ENCODE measurements around the gene ADAMTS2. TPM values are rescaled to one million over a fixed set of nuclear protein-coding genes. Genes with fewer than 3 reads are reported as not detected.

The ADAMTS2 gene
- total and polyA plus RNA-seq, 2 donors (not counting 3 experiments of a cell fraction or from before 2014, with no cell fraction given): not detected

- intact Hi-C loops (cut with micrococcal nuclease): no loop called here
- TF ChIP-seq JUN (IDR thresholded peaks at IDR 0.05; ENCODE audit: borderline replicate concordance, insufficient read depth, insufficient read length, low read depth) (no peak), MAX (IDR thresholded peaks at IDR 0.05; ENCODE audit: insufficient read depth, insufficient read length) (no peak), POLR2A (IDR thresholded peaks at IDR 0.05; ENCODE audit: low read depth, low read length) (no peak), GATA2 (IDR thresholded peaks at IDR 0.05; ENCODE audit: insufficient read depth, insufficient read length, low read depth, low read length) (no peak), FOS (IDR thresholded peaks at IDR 0.05; ENCODE audit: borderline replicate concordance, insufficient read depth, low read length) (no peak), MYC (IDR thresholded peaks at IDR 0.05; ENCODE audit: low read depth, low read length) (no peak), EZH2 (IDR thresholded peaks at IDR 0.05; ENCODE audit: borderline replicate concordance, low read depth, low read length, severe bottlenecking) (no peak), POLR2AphosphoS5 (IDR thresholded peaks at IDR 0.05; ENCODE audit: insufficient read depth, low read depth, low read length) (no peak)
- TF ChIP-seq, protein P1, sequence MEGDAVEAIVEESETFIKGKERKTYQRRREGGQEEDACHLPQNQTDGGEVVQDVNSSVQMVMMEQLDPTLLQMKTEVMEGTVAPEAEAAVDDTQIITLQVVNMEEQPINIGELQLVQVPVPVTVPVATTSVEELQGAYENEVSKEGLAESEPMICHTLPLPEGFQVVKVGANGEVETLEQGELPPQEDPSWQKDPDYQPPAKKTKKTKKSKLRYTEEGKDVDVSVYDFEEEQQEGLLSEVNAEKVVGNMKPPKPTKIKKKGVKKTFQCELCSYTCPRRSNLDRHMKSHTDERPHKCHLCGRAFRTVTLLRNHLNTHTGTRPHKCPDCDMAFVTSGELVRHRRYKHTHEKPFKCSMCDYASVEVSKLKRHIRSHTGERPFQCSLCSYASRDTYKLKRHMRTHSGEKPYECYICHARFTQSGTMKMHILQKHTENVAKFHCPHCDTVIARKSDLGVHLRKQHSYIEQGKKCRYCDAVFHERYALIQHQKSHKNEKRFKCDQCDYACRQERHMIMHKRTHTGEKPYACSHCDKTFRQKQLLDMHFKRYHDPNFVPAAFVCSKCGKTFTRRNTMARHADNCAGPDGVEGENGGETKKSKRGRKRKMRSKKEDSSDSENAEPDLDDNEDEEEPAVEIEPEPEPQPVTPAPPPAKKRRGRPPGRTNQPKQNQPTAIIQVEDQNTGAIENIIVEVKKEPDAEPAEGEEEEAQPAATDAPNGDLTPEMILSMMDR (IDR thresholded peaks at IDR 0.05; ENCODE audit: extremely low read depth in 1 of 2, insufficient read depth in 1 of 2, low read depth in 1 of 2, low read length in 2 of 2): no peak
- H3K36me3 ChIP-seq (ENCODE audit: control insufficient read depth in 2 of 2, extremely low read depth in 1 of 2, insufficient read depth in 2 of 2, low read length in 2 of 2): no peaks in the 10 kb centered on the region
- DNase-seq (ENCODE audit: low read depth, low spot score) (no peak), FAIRE-seq (no peak)
- no peak overlapping the region for H3K9ac ChIP-seq (replicated peaks; ENCODE audit: extremely low read depth, insufficient read depth, low read length)
- H3K79me2 ChIP-seq (ENCODE audit: control insufficient read depth, insufficient read depth, low read length): no peaks in the 10 kb centered on the region
- H3K9me3 ChIP-seq (replicated peaks; ENCODE audit: control insufficient read depth, insufficient read depth, low read length): no peaks in the 10 kb centered on the region
- ChIA-PET POLR2A (no interaction called here), CTCF (no interaction called here)
- H3K27ac ChIP-seq (ENCODE audit: insufficient read depth, low read depth, low read length): no peak overlapping the region
- no peaks in the 10 kb centered on the region for H3K9me1 ChIP-seq (replicated peaks; ENCODE audit: control insufficient read depth, extremely low read depth, insufficient read depth, low read length)
- no TSS peak for BruUV-seq (replicated peaks)
- no peaks in the 10 kb centered on the region for H3K27me3 ChIP-seq (ENCODE audit: control insufficient read depth in 2 of 2, insufficient read depth in 2 of 2, low read length in 2 of 2)
- H3K4me1 ChIP-seq (ENCODE audit: control insufficient read depth, extremely low read depth, insufficient read depth, low read length): no peaks in the 10 kb centered on the region
- dilution Hi-C loops (cut with MboI; ENCODE audit: extremely low pct_ligation_motif_present, low sequenced_read_pairs): no loop called here
- no peak overlapping the region for H2AFZ ChIP-seq (ENCODE audit: low read depth, low read length)
- H3K4me3 ChIP-seq (replicated peaks in 1 of 3; ENCODE audit: insufficient read depth in 1 of 3, low read depth in 1 of 3, low read length in 3 of 3): no peak overlapping the region
- H4K20me1 ChIP-seq (replicated peaks; ENCODE audit: control insufficient read depth, extremely low read depth, insufficient read depth, low read length): no peaks in the 10 kb centered on the region
- H3K4me2 ChIP-seq (ENCODE audit: insufficient read depth, low read length): no peak overlapping the region
Observed at GRCh38 chr5:179268966-179269693, 76.1 kb downstream of the ADAMTS2 start.
